HCEC 1CT (cell line): ENCODE results near the gene DNAH14.
"Not testable (repeated sequence)": the region's sequence is repeated elsewhere in the genome, so short reads cannot be mapped to it uniquely, and the experiment has no call there.

ENCODE experiments used
- DNase-seq: peaks from one replicate; pipeline ENCODE4 v3.0.0-alpha.2; 2017

The DNAH14 gene

DNA sequence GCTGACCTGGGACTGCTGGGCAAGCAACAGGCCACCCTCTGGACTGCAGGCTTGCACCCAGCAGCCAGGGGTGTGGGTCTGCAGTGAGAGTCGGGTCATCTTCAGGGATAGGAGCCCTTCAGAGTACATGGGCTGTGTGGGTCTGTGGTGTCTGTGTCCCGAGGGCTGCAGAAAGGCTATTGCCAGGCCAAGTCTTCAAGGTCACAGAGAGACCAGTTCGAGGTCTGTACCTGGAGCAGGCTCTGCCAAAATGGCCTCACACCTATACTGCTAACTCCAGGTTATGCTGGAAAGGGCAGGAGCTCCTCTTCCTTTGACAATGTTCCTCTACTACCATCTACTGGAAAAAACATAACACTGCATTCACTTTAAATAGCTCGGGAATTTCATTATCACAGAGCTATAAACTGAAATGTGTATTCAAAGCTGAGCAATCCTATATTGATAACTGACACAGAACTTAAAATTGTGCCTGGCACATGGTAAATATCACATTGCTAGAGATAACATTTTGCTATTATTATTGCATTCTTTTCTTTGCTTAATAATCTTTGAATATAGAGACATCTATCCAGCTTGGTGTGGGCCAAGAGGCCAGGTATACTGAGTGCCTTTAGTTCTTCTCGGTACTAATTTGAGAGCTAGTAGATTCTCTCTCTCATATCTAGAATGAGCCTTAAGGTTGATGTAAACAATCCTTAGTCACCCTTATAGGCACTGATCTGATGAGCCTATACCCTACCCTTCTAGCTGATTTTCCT is 6.9 kb upstream of the DNAH14 start:
- peak; percentile 14 for DNase-seq

DNA sequence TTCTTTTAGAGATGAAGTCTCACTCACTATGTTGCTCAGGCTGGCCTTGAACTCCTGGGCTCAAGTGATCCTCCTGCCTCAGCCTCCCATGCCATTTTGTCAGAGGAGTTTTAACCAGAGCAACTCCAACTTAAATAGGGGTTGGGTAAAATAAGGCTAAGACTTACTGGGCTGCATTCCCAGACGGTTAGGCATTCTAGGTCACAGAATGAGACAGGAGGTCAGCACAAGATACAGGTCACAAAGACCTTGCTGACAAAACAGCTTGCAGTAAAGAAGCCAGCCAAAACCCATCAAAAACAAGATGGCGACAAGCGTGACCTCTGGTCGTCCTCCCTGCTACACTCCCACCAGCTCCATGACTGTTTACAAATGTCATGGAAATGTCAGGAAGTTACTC is 5.7 kb upstream of the DNAH14 start:
- no peak for DNase-seq

DNA sequence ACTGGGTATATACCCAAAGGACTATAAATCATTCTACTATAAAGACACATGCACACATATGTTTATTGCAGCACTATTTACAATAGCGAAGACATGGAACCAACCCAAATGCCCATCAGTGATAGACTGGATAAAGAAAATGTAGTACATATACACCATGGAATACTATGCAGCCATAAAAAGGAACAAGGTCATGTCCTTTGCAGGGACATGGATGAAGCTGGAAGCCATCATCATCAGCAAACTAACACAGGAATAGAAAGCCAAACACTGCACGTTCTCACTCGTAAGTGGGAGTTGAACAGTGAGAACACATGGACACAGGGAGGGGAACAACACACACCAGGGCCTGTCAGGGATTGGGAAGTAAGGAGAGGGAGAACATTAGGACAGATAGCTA is 1.8 kb upstream of the DNAH14 start:
- not testable (repeated sequence) for DNase-seq

DNA sequence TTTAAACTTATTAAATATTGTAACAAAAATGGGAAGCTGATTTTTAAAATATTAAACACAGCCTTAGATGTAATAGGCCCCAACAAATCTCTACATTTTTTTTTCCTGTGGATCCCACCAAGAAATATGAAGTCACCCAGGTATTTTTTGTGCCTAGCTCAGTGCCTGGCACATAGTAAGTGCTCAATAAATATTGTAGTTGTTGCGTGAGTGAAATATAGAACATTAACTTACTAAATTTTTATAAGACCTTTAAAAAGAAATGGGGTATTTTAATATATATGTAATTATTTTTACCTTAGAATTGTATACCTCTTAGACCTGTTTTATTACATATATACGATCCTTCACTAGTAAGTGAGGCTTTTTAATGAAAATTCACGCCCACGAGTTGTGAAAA is 569 bp upstream of the DNAH14 start:
- DNase-seq, result no peak

DNA sequence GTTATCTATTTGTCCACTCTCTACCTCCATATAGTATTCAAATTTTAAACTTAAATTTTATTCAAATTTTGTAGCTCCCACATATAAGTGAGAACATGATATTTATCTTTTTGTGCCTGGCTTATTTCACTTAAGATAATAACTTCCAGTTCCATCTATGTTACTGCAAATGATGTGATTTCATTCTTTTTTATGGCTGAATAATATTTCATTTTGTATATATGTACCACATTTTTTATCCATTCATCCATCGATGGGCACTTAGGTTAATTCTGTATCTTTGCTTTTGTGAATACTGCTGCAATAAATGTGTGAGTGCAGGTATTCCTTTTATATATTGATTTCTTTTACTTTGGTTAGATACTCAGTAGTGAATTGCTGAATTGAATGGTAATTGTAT is 2.1 kb downstream of the DNAH14 start:
- no peak for DNase-seq

DNA sequence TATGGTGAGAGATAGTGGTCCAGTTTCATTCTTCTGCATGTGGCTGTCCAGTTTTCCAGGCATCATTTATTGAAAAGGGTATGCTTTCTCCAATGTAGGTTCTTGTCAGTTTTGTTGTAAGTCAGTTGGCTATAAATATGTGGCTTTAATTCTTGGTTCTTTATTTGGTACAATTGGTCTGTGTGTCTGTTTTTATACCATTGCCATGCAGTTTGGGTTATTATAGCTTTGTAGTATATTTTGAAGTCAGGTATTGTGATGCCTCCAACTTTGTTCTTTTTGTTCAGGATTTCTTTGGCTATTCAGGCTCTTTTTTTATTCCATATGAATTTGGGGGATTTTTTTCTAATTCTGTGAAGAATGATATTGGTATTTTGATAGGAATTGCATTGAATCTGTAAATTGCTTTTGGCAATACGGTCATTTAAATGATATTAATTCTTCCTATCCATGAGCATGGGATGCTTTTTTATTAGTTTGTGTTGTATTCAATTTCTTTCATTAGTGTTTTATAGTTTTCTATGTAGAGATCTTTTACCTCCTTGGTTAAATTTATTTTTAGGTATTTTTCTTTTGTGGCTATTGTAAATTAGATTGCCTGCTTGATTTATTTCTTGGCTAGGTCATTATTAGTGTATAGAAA is 3.3 kb downstream of the DNAH14 start:
- no peak for DNase-seq

DNA sequence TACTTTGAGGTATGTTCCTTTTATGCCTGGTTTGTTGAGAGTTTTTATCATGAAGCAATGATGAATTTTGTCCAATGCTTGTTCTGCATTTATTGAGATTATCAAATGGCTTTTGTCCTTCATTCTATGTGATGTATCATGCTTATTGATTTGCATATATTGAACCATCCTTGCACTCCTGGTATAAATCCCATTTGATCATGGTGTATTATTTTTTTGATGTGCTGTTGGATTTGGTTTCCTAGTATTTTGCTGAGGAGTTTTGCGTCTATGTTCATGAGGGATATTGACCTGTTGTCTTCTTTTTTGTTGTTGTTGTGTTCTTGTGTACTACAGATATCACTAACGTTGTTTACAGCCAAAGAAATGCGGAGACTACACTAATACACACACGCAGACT is 4.1 kb downstream of the DNAH14 start:
- no peak for DNase-seq

DNA sequence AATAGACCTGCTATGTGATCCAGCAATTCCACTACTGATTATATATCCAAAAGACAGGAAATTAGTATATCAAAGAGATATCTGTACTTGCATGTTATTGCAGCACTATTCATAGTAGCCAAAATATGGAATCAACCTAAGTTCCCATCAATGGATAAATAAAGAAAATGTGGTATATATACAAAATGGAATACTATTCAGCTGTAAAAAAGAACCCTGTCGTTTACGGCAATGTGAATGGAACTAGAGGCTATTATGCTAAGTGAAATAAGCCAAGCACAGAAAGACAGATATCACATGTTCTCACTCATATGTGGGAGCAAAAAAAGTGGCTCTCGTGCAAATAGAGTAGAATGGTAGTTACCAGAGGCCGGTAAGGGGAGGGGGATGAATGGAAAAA is 9.2 kb downstream of the DNAH14 start:
- DNase-seq, result no peak

DNA sequence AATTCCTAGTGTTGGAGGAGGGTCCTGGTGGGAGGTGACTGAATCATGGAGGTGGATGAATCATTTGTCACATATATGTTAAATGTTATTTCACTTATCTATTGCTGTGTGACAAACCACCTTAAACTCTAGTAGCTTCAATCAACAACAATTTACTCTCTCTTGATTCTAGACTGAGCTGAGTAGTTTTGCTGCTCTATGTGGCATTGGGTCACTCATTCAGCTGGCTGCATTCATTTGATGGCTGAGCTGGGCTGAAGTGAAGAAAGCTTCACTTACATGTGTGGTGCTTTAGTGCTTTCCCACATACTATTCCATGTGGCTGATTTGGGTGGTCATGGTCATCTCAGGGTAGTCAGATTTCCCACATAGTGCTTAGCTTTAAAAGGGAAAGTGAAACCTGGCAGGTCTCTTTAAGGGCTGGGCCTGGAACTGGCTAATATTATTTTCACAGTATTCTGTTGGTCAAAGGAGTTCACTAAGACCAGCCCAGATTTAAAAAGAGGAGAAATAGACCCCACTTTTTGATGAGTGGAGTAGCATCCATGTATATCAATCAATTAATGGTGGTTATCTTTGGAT is 10.5 kb downstream of the DNAH14 start:
- DNase-seq, result no peak

DNA sequence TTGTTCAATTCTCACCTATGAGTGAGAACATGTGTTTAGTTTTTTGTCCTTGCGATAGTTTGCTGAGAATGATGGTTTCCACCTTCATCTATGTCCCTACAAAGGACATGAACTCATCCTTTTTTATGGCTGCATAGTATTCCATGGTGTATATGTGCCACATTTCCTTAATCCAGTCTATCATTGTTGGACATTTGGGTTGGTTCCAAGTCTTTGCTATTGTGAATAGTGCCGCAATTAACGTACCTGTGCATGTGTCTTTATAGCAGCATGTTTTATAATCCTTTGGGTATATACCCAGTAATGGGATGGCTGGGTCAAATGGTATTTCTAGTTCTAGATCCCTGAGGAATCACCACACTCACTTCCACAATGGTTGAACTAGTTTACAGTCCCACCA is 11.3 kb downstream of the DNAH14 start:
- not testable (repeated sequence) for DNase-seq

DNA sequence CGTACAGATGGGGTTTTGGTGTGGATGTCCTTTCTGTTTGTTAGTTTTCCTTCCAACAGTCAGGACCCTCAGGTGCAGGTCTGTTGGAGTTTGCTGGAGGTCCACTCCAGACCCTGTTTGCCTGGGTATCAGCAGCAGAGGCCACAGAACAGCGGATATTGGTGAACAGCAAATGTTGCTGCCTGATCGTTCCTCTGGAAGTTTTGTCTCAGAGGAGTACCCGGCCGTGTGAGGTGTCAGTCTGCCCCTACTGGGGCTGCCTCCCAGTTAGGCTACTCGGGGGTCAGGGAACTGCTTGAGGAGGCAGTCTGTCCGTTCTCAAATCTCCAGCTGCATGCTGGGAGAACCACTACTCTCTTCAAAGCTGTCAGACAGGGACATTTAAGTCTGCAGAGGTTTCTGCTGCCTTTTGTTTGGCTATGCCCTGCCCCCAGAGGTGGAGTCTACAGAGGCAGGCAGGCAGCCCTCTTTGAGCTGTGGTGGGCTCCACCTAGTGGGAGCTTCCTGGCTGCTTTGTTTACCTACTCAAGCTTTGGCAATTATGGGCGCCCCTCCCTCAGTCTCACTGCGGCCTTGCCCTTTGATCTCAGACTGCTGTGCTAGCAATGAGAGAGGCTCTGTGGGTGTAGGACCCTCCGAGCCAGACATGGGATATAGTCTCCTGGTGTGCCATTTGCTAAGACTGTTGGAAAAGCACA is 16.3 kb downstream of the DNAH14 start:
- DNase-seq, result not testable (repeated sequence)

DNA sequence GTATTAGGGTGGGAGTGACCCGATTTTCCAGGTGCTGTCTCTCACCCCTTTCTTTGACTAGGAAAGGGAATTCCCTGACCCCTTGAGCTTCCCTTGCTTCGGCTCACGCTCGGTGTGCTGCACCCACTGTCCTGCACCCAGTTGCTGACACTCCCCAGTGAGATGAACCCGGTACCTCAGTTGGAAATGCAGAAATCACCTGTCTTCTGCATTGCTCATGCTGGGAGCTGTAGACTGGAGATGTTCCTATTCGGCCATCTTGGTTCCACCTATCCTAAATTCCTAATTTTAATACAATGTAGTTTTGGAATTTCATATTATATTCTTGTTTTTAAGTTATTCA is 16.8 kb downstream of the DNAH14 start:
- not testable (repeated sequence) for DNase-seq

DNA sequence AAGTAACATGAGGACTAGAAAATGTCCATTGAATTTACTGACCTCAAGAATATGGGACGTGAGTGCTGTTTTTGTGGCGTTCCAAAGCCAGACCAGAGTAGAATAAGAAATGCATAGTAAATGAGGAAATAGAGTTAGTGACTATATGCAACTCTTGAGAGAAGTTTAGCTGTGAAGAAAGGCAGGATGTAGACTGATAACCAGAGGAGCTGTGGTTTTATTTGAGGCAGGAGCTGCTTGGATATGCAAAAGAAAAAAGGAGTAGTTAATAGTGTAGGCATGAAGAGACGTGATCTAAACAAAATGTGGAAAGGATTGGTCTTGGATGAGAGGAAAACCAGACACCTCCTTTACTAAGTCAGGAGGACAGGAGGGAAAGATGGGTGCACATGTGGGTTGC is 28.2 kb downstream of the DNAH14 start:
- DNase-seq, result no peak

DNA sequence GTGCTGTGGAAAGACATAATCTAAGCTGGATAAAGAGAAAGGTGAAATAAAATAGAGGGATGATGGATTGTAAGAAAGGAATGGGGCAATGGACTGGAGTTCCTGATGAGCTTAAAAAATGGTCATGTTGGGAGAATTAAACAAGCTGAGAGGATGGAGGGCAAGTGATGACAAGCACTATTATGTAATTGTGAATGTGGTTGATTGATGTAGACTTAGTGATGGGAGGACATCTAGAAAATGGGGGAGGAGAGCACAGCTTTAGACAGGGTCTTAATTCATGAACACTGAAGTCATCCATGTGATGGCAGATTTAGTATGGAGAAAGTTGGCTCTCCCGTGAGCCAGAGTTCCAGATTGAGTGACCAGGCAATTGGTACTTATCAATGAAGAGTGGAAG is 29.0 kb downstream of the DNAH14 start:
- DNase-seq, result no peak

DNA sequence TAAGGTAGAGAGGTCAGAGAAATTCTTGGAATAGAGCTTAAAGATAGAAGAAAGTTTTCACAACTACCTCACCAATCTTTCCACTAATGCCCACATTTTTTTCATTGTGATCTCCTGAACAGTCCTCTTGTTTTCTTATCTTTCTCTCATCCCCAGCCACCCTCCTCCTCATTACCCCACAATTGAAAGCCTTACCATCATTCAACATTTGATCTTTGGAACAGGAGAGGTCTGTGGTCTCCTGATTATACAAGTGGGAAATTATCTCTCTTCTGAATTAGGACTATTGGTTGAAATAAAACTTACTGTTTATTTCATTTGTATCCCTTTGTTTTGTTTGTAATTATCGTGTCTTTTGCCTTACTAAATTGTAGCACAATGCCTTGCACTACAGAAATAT is 29.6 kb downstream of the DNAH14 start:
- DNase-seq, result no peak

DNA sequence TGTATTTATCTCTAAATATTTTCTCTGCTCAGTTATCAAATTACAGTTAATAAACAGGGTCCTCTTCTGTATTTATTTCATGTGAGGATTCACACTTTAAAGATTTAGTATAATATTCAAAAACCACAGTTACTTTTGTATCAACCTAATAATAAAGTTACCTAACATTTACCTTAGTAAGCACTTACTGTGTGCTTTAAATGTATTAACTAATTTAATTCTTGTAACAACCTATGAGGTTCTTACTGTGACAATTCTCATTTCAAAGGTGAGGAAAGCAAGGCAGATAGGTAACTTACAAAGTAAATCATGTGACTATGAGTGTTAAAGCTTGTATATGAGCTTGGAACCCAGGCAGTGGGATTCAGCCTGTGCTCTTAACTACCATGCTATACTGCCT is 30.2 kb downstream of the DNAH14 start:
- no peak for DNase-seq

DNA sequence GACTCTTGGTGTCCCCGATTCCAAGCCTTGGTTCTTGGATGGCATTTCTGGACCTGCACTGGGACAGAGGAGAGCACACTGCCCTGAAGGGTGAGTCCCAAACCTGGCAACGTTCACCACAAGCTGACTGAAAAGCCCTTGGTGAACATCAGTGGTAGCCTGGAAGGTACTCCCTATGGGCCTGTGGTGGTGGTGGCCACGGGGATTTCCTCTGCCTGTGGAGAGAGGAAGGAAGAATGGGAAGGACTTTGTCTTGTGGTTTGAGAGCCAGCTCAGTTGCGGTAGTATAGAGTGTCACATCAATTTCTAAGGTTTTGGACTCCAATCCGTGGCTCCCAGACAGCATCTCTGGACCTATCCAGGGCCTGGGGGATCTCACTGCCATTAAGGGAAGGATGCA is 50.7 kb downstream of the DNAH14 start:
- no peak for DNase-seq

DNA sequence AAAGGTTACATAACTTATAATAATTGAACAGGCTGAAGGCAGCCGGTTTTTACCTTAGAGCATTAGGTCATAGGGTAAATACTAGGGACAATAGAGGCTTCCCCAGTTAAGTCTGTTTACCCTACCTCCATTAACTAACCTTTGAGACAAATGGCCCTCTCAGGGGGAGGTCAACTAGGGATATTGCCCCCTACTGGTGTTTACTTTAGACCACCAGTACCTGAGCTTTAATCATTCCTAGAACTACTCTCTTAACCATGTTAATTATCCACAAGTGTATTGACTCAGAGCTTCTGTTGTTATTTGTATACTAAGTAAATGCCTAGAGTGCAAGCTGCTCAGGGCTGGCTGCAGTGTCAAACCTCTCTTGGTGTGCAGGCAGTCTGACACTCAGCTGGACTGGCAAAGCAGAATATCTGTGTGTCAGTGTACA is 52.5 kb downstream of the DNAH14 start:
- DNase-seq, result not testable (repeated sequence)

DNA sequence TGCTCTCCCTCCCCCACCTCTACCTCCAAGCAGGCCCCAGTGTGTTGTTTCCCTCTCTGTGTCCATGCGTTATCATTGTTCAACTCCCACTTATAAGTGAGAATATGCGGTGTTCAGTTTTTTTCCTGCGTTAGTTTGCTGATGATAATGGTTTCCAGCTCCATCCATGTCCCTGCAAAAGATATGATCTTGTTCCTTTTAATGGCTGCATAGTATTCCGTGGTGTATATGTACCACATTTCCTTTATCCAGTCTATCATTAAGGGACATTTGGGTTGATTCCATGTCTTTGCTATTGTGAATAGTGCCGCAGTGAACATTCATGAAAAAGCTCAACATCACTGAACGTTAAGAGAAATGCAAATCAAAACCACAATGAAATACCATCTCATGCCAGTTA is 58.6 kb downstream of the DNAH14 start:
- no peak for DNase-seq

DNA sequence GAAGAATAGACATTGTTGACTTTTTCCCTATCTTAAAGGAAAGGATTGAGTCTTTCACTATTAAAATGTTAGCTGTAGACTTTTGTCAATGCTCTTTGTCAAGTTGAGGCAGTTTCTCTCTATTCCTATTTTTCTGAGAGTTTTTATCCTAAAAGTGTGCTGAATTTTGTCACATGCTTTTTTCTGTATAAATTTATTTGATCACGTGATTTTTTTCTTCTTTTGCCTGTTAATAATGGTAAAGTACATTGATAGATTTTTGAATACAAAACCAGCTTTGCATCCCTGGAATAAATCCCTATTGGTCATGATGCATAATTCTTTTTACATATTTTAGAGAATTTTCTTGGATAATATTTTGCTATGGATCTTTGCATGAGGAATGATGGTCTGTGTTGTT is 60.1 kb downstream of the DNAH14 start:
- DNase-seq, result no peak

DNA sequence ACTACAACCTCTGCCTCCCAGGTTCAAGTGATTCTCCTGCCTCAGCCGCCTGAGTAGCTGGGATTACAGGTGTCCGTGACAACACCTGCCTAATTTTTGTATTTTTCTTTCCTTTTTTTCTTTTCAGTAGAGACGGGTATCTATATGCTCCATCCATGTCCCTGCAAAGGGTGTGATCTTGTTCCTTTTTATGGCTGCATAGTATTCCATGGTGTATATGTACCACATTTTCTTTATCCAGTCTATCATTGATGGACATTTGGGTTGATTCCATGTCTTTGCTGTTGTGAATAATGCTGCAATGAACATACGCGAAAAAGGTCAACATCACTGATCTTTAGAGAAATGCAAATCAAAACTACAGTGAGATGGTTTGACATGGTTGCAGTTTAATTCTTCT is 62.1 kb downstream of the DNAH14 start:
- not testable (repeated sequence) for DNase-seq

DNA sequence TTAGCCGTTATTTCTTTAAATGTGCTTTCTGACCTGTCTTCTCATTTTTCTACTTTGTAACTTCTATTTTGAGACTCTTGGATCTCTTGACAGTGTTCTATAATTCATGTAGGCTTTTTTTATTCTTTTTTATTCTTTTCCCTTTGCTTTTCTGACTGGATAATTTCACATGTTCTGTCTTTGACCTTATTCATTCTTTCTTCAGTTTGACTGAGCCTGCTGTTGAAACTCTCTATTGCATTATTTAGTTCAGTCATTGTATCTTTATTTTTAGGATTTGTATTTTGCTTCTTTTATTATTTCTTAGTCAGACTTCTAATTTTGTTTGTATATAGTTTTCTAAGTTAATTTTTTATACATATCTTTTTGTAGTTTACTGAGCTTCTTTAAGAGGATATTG is 66.1 kb downstream of the DNAH14 start:
- no peak for DNase-seq

DNA sequence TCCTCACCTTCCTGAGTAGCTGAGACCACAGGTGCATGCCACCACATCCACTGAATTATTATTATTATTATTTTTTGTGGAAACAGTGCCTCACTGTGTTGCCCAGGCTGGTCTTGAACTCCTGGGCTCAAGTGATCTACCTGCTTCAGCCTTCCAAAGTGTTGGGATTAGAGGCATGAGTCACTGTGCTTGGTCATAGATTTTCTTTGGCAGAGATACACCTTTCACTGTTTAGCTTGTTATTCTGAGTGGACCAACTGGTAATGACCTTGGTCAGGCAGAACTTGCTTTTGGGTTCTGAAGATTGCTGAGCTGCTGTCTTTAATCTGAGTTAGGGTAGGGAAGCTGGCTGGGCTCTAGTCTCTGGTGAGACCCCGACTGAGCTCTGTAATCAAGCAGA is 66.8 kb downstream of the DNAH14 start:
- no peak for DNase-seq

DNA sequence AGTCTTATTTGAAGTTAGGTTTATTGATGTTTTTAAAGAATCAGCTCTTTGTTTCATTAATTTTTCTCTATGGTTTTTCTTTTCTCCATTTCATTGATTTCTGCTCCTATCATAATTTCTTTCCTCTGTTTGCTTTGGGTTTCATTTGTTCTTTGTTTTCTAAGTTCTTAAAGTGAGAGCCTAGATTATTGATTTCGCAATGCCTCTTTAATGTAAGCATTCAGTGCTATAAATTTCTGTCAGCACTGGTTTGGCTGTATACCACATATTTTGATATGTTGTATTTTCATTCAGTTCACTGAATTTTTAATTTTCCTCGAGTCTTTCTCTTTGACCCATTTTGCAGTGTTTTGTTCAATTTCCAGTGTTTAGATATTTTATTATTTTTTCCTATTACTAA is 68.7 kb downstream of the DNAH14 start:
- no peak for DNase-seq
